HG03103 (cell line): ENCODE data around the gene CCNG1.
"Not testable (repeated sequence)": the region's sequence is repeated elsewhere in the genome, so short reads cannot be mapped to it uniquely, and the experiment has no call there.

Source experiments
- ATAC-seq: cut with Tn5 transposase; IDR thresholded peaks from one replicate; pipeline ENCODE4 v1.9.1; 2021; ENCODE audit warnings: low read depth; ENCODE audit not compliant: unreplicated experiment

Gene CCNG1

GRCh38 chr5:163440954-163441353 lies 3.6 kb downstream of the CCNG1 start:
- ATAC-seq: no peak

DNA sequence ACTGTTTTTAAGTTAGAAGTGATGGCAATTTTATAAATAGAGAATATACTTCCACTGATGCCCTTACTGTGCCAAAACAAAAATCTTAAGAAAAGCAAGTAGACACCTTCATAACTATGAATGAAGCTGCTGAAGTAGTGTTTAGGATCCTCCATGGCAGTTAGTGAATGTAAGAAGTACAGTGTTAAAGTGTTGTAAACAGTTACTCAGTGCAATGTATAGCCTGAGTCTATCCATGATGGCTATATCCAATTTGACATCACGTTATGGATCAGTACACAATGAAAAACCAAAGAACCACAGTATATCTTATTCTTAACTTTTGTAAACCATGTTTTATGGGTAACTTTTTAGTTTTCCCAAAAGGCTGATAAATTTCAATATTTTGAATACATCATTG lies 7.1 kb downstream of the CCNG1 start:
- ATAC-seq: no peak

DNA sequence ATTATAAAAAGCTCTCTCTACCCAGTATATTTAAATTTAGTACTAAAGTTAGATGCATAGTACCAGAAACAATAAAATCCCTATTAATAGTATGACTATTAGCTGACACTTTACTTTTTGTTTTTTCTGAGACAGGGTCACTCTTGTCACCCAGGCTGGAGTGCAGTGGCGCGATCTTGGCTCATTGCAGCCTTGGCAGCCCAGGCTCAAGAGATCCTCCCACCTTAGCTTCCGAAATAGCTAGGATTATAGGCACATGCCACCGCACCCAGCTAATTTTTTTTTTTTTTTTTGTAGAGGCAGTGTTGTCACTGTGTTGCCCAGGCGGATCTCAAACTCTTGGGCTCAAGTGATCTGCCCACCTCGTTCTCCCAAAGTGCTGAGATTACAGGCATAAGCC lies 8.0 kb downstream of the CCNG1 start:
- ATAC-seq: no peak

DNA sequence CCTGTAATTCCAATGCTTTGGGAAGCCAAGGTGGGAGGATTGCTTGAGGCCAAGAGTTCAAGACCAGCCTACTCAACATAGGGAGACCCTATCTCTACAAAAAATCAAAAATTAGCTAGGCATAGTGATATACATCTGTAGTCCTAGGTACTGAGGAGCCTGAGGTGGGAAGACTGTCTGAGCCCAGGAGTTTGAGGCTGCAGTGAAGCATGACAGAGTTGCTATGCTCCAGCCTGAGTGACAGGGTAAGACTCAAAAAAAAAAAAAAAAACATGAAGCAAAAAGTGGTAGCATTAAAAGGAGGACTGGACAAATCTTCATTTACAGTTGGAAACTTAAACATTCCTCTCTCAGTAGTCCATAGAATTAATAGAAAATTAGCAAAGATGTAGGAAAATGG lies 9.8 kb downstream of the CCNG1 start:
- no peak for ATAC-seq

DNA sequence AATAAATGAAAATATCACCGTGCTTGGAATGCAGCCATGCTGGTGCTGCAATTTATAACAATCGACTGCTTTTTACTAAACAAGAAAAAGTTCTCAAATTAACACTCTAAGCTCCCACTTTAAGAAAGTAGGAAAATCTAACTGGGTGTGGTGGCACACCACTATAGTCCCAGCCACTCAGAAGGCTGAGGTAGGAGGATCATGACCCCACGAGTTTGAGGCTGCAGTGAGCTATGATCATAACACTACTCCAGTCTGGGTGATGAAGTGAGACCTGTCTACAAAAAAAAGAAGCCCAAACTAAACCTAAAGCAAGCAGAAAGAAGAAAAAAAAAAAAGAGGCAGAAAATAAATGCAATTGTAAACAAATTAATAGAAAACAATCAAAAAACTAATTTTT lies 10.5 kb downstream of the CCNG1 start:
- ATAC-seq: no peak

GRCh38 chr5:163448491-163448890 lies 11.1 kb downstream of the CCNG1 start:
- ATAC-seq: no peak

DNA sequence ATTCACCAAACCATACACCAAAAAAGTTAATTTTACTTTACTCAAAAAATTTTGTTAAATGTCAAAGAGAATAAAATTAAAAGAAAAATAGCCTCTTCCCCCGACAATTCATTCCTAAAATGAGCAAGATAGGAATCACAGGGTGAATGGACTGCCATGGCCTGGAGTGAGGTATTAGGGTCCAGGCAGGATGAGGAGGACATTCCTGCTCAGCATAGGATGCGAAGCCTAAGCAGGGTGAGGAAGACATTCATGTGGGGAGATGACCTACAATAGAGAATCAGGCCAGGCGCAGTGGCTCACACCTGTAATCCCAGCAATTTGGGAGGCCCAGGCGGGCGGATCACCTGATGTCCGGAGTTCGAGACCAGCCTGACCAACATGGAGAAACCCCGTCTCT lies 14.1 kb downstream of the CCNG1 start:
- no peak for ATAC-seq

DNA sequence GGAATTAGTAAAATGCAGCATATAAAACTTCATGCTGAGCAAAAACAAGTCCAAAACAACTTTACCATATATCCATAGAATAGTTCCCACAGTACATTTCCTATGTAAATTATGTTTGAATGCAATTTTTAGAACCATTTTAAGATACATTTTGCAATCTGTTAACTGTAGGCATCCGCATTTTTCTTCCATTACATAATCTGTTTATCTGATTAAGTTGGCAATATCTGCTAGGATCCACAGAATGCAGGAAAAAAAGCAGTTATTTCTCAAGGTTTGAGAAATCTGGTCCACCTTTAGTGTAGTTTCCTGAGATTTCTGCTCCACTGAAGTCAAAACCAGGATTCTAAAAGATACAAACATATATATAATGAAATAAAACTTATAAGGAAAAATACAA lies 16.3 kb downstream of the CCNG1 start:
- no peak for ATAC-seq

DNA sequence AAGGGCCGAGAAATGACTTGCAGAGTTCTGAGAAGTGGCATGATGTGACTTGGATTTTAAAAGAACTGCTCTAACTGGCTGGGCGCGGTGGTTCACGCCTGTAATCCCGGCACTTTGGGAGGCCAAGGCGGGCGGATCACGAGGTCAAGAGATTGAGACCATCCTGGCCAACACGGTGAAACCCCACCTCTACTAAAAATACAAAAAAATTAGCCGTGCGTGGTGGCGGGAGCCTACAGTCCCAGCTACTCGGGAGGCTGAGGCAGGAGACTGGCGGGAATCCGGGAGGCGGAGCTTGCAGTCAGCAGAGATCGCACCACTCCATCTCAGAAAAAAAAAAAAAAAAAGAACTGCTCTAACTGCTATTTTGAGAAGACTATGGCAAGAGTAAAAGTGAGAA lies 18.0 kb downstream of the CCNG1 start:
- ATAC-seq: not testable (repeated sequence)

DNA sequence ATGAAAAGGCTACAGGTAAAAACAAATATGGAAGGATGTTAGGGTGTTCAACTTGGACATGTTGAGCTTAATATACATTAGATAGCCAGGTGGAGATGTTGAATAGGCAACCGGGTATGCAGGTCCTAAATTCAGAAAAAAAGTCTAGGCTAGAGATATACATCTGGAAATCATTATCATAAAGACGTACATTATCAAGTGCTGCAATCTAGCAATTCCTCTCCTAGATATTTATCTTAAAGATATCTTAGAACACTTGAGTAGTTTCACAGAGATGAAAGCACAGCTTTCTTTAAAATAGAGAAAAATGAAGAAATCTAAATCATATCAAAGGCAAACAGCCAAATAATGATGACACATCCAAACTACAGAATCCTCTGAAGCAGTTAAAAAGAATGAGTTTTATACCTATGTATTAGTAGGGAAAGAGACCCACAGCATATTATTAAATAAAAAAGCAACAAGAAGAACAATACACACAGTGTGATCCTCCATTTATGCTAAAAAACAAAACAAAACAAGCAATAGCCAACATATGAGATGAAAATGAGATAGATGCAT lies 18.7 kb downstream of the CCNG1 start:
- no peak for ATAC-seq

- no peak for ATAC-seq
These were observed 19.4 kb downstream of the CCNG1 start for GRCh38 chr5:163456840-163457239.

DNA sequence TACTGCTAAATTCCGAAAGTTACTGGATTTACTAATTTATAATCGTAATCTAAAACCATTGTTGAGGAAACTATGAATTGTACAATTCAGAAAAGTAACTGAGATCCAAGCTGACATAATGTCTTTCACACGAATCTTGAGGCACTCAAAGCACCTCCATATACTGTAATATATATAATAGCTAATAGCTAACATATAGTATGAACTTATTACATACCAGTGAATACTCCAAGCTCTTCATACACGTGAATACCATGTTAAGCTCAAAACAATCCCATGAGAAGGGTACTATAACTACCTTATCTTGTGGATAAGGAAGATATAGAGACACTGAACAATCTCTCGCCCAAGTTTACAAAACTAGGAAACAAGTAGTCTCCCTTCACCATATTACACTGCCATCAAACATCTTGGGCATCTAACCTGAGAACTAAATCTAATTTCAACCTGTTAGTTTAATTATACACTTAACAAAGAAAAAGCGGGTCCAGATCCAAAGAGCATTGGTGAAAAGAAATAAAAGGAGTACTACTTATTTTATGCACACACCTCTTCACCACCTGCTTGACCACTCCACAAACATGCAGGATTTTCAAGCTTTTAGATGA lies 21.5 kb downstream of the CCNG1 start:
- no peak for ATAC-seq

DNA sequence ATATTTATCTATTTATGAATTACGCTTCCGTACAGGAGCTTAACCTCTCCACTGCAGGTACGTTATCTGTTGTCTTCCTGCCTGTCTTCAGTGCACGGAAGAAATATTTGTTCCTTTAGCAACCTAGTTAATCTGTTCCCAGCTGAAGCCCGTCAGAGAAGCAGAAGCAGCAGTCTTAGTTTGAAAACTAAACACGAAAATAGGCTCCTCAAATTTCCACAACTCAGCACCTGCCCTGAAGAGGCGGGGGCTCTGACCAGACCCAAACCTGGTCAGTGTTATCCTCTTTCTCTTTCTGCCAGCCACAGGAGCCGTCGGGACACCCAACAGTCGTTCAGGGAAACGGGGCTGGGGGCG lies 22.0 kb downstream of the CCNG1 start:
- ATAC-seq: peak; percentile 3

DNA sequence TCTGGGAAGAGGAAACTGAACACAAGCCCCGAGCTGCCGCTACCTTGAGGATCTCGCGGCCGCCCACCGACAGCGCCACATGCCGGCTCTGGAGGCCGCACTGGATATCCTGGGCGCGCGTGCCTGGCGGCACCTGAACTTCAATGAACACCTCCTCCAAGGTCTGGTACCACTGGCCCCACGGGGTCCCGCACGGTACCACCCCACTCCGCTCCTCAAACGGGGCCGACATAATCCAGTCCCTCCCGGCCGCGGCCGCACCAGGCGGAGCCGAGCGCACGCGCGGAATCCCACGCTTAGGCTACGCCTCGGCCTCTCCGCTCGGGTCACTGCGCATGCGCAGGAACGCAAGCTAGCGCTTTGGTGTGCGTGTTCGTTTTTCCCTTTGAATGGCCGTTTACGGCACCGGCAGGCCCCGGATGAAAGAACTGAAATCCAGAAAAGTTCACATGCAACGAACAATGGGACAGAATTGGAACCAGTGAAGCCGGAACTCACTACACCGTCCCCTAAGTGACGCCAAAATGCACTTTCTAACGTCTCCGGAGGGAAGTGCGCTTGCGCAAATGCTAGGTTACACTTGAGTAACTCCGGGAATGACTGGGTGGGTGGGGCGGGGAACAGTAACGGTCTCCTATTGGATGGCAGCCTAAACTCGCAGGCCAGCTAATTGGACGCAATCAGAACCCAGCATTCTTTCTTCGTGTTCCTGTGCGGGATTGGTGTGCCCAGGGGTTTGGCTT lies 22.6 kb downstream of the CCNG1 start, which contains the start of gene NUDCD2:
Gene NUDCD2, minus strand, starts transcription at position 284 of the 743 bp plus-strand sequence. Its CDS starts 52 bp downstream, at position 232.
- peak; percentile 76 for ATAC-seq

DNA sequence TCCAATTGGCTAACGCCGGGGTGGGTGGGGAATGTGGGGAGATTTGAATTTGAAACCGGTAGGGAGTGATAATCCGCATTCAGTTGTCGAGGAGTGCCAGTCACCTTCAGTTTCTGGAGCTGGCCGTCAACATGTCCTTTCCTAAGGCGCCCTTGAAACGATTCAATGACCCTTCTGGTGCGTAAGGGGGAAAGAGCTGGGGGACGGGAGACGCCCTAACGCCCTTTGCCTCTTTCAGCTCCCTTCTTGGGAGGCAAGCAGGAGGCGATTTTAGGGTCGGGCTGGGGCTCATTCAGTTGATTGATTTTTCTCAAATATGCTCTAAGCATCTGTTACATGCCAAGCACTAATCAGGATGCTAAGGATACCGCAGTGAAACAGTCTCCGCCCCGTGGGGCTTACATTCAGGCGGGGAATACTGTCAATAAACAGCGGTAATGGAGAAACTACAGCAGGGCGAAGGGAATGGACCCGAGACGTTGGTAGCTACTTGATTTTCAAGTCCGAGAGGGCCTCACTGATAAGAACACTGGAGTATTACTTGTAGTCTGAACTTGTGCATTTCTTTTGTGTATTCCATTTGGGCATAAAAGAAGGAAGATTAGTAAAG lies 23.3 kb downstream of the CCNG1 start, which contains the start of gene HMMR:
Gene HMMR, plus strand, starts transcription at position 71 of the 610 bp plus-strand sequence. Its CDS starts 61 bp downstream, at position 132.
- ATAC-seq: no peak

GRCh38 chr5:163463063-163463435 lies 25.7 kb downstream of the CCNG1 start:
- no peak for ATAC-seq

DNA sequence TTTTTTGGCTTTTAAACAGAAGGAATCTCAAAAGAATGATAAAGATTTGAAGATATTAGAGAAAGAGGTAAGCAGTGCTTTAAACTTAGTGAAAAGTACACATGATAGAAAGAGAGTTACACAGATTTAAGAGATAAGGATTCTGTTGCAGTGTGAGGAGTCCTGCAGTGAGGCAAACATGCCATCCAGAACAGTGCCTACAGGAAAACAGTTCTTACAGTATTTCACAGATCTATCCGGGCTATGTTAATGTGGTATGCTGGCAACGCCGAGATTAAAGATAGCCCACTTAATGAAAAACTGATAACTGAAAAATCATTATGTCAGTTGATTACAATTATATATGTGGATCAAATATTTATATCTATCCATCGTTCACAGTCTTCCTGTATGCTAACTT lies 30.3 kb downstream of the CCNG1 start:
- ATAC-seq: no peak

GRCh38 chr5:163473635-163474243 lies 36.3 kb downstream of the CCNG1 start:
- ATAC-seq: no peak

GRCh38 chr5:163475411-163475810 lies 38.0 kb downstream of the CCNG1 start:
- no peak for ATAC-seq

- no peak for ATAC-seq
These were observed 41.0 kb downstream of the CCNG1 start for GRCh38 chr5:163478126-163478981.
